Common myeloid progenitor, CD34-positive (primary cell): ENCODE data around the gene ZNF320.
"Not testable (repeated sequence)": the region's sequence is repeated elsewhere in the genome, so short reads cannot be mapped to it uniquely, and the experiment has no call there.

Experiments
- CTCF ChIA-PET: fragments of 350-600 bp; sonication (Branson Sonifier 250); formaldehyde crosslinking; loops from one replicate; lab custom pipeline; 2021; ENCODE audit warnings: antibody characterized with exemption; lab: Charles Lee
- POLR2A ChIA-PET: fragments of 350-600 bp; sonication (Branson Sonifier 250); formaldehyde crosslinking; loops from one replicate; lab custom pipeline; 2021; ENCODE audit warnings: antibody characterized with exemption; lab: Charles Lee
- DNase-seq, 3 donors: peaks; one replicate each; pipeline versions ENCODE4 v3.0.0 to v3.0.0-alpha.2; 2013
- H3K27ac ChIP-seq, 2 experiments: 1 replicate in 1 of 2; 2 replicates in 1 of 2; pipeline ENCODE4 v1.7.0; 2013; ENCODE audit warnings: inconsistent platforms in 2 of 2, low read length in 2 of 2, mild to moderate bottlenecking in 2 of 2, low read depth in 1 of 2, moderate library complexity in 1 of 2; ENCODE audit not compliant: severe bottlenecking in 2 of 2, insufficient read depth in 1 of 2, poor library complexity in 1 of 2
- H3K27me3 ChIP-seq, 5 experiments: replicated peaks in 2 of 5; 1 replicate in 3 of 5; 2 replicates in 2 of 5; pipeline versions ENCODE4 v1.6.1 to v1.7.0; 2013; ENCODE audit warnings: low read length in 4 of 5, mild to moderate bottlenecking in 2 of 5, moderate library complexity in 2 of 5, inconsistent platforms in 1 of 5; ENCODE audit not compliant: insufficient read depth in 5 of 5, control insufficient read depth in 4 of 5
- H3K36me3 ChIP-seq, 4 experiments: 1 replicate in 2 of 4; 2 replicates in 2 of 4; pipeline versions ENCODE4 v1.6.1 to v1.7.0; 2013; ENCODE audit warnings: low read length in 3 of 4, control low read depth in 1 of 4, mild to moderate bottlenecking in 1 of 4; ENCODE audit not compliant: control insufficient read depth in 4 of 4, insufficient read depth in 4 of 4
- H3K4me1 ChIP-seq, 4 experiments: 1 replicate in 3 of 4; 2 replicates in 1 of 4; pipeline versions ENCODE4 v1.6.1 to v1.7.1; 2013; ENCODE audit warnings: low read length in 3 of 4, mild to moderate bottlenecking in 3 of 4, control low read depth in 1 of 4, inconsistent platforms in 1 of 4, moderate library complexity in 1 of 4; ENCODE audit not compliant: control insufficient read depth in 4 of 4, insufficient read depth in 4 of 4; ENCODE audit errors: control extremely low read depth in 1 of 4
- H3K4me3 ChIP-seq, 7 experiments: 1 replicate in 4 of 7; 2 replicates in 3 of 7; pipeline versions ENCODE4 v1.5.1 to v1.7.0; 2013; ENCODE audit warnings: mild to moderate bottlenecking in 7 of 7, low read length in 6 of 7, moderate library complexity in 6 of 7, inconsistent platforms in 2 of 7, low read depth in 2 of 7, control low read depth in 1 of 7; ENCODE audit not compliant: insufficient read depth in 4 of 7, control insufficient read depth in 1 of 7; ENCODE audit errors: extremely low read depth in 1 of 7
- H3K9me3 ChIP-seq, 5 experiments: 1 replicate in 4 of 5; 2 replicates in 1 of 5; pipeline versions ENCODE4 v1.6.1 to v1.7.1; 2013; ENCODE audit warnings: low read length in 4 of 5, mild to moderate bottlenecking in 2 of 5, inconsistent platforms in 1 of 5, low read depth in 1 of 5, moderate library complexity in 1 of 5; ENCODE audit not compliant: control insufficient read depth in 4 of 5, insufficient read depth in 2 of 5; ENCODE audit errors: control extremely low read depth in 1 of 5
- WGBS: methylation state at CpG from one replicate; pipeline ENCODE4 v1.1.5; 2013; ENCODE audit not compliant: insufficient coverage; 5-methylcytosine and 5-hydroxymethylcytosine counted together

ZNF320 gene

DNA sequence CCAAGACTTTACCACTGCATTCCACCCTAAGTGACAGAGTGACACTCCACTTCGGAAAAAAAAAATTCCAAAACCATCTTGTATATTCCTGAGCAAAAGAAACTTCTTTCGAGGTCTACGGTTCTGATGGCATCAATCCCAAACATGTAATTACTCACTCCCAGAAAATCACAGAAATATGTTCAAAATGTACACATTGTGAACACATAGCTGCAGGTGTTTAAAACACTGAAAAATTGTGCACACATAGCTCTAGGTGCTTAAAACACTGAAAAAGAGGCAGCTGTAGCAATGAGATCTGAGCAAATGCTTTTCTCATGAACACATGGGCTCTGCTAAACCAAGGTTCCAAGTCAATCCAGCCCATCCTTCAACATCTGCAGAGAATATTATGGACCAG is 26.0 kb downstream of the ZNF320 start:
- Histone ChIP-seq H3K36me3 (peaks cover 0 to 4% (median 0%) of the 10 kb centered on the region in 4 experiments), H3K4me3 (no peak overlapping the region), H3K4me1 (no peaks in the 10 kb centered on the region), H3K27me3 (no peaks in the 10 kb centered on the region), H3K9me3 (peaks cover 0 to 9% (median 0%) of the 10 kb centered on the region in 5 experiments), H3K27ac (no peak overlapping the region)
- no CpG with 5 or more reads among the region's 3 CpGs for WGBS
- POLR2A ChIA-PET = no interaction called here
- no peak for DNase-seq
- CTCF ChIA-PET = no interaction called here

DNA sequence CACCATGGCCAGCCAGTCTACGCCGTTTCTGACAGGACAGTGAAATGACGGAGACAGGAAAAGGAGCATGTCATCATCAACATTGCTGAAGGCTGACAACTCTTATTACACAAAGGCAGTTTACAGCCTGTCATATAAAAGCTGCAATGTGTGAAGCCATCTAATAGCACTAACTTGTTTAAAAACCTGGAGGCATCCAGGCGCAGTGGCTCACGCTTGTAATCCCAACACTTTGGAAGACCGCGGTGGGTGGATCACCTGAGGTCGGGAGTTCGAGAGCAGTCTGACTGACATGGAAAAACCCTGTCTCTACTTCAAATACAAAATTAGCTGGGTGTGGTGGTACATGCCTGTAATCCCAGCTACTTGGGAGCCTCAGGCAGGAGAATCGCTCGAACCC is 29.4 kb downstream of the ZNF320 start:
- WGBS = 91% methylated on average over 9 of the region's 11 CpGs
- H3K9me3 ChIP-seq, H3K4me3 ChIP-seq, H3K27me3 ChIP-seq, H3K27ac ChIP-seq, POLR2A ChIA-PET, H3K36me3 ChIP-seq, CTCF ChIA-PET, H3K4me1 ChIP-seq, DNase-seq: not testable (repeated sequence)

DNA sequence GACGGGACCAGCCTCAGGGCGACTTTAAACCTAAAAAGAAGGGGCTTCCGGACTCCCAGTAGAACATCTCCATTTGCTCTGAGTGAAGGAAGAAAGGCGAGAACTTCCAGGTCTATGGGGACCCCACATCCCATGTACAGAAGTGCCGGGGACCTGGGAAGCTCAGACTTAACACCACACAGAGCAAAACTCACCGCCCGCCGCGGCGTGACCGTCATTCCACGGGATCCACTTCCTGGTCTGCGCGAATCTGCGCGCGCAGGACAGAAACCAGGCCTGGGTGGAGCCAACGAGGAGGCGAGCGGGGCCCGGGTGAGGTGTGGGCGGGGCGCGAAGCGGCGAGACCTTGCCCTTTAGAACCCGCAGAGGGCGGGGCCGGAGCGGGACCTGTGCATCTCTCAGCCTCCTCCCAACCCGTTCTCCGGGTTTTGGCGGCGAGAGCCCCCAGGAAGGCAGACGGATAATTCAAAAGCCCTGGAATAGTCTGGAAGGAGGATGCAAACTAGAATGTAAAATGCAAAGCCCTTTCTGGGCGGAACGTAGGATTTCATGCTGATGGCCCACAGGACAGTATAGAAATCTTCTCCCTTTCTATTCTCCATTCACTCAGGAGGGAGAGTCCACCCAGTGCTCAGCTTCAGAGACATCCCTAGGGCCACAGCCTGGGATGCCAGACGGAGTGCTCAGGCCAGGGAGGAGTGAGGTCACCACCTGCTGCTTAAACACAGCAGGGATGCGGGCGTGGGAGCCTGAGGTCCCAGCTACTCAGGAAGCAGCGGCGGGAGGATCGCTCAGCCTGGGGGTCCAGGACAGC is 39.9 kb downstream of the ZNF320 start, which contains the start of gene ZNF468:
Gene ZNF468, minus strand, starts transcription at position 242 of the 814 bp plus-strand sequence. CDS start 3,347 bp downstream, outside the sequence.
- H3K9me3 ChIP-seq, CTCF ChIA-PET, H3K27me3 ChIP-seq, POLR2A ChIA-PET, H3K4me1 ChIP-seq: not testable (repeated sequence)
- Histone ChIP-seq H3K36me3 (peaks cover 4 to 15% (median 10%) of the 10 kb centered on the region in 4 experiments), H3K4me3 (peak within 1 kb of the TSS; percentile 65 to 93 (median 88)), H3K27ac (peak within 1 kb of the TSS; percentile 58 to 85)
- peak; percentile 60 to 74 (median 73) for DNase-seq
- 10% methylated on average over 23 of the region's 43 CpGs for whole genome bisulfite sequencing

DNA sequence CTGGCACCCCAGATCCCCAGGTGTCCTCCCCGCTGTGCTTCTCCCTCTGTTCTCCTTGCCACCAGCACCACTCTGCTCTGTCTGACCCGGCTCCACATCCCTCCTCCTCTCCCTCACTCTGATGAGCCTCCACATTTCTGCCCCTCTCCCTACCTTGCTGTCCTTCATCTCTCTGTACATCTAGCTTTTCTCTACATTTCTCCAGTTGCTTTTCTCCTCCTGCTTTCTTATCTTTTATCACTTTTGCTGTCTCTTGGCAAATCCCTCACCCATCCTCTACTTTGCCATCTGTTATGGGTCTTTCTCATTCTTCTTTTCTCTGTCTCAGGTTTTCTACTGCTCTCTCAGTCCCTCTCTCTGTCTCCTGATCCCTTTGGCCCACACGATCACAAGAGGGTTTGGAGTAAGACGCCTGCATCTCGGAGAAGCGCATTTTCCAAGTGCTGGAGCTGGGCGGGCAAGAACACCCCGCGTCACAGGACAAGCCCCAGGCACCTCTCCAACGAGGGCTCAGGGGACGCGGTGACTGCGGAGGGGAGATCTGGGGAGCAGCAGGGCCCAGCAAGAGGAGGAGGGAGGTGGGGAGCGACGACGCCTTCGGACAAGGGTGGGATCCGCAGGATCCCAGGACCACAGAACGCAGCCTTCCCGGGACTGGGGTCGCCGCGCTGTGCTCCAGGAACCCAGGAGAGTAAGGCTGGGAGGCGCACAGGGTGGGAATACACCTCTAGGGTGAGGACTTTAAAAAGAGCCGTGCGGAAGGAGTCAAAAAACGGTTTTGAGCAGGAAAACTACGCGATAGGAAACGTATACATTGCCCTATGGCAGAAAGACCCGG is 40.7 kb downstream of the ZNF320 start:
- CTCF ChIA-PET, POLR2A ChIA-PET, H3K4me1 ChIP-seq, H3K9me3 ChIP-seq, H3K27me3 ChIP-seq: not testable (repeated sequence)
- 0% methylated on average over 16 of the region's 31 CpGs for WGBS
- peak in 1 of 3 donors; percentile 5 for DNase-seq
- Histone ChIP-seq H3K4me3 (peak overlapping the region; percentile 65 to 93 (median 88)), H3K27ac (peak overlapping the region; percentile 58 to 85), H3K36me3 (peaks cover 4 to 20% (median 11%) of the 10 kb centered on the region in 4 experiments)
